ENCODE results near the gene ARHGEF3. TPM values are rescaled to one million over a fixed set of nuclear protein-coding genes. Genes with fewer than 3 reads are reported as not detected.

The ARHGEF3 gene
- total and polyA plus RNA-seq, 9 donors, result 23.5 to 48.2 (median 39.5) TPM

- intact Hi-C loops (cut with DNase I), result no loop called here
- Histone ChIP-seq H3K36me3 (no peaks in the 10 kb centered on the region), H3K4me1 (ENCODE audit: insufficient read depth) (peaks cover 13% of the 10 kb centered on the region), H3K27ac (no peak overlapping the region), H3K4me3 (no peak overlapping the region), H3K27me3 (no peaks in the 10 kb centered on the region), H3K9me3 (no peaks in the 10 kb centered on the region)
- no peak for DNase-seq
- 63 to 75% (median 75%) methylated on average over 2 of the region's 2 CpGs for WGBS, 3 donors
- TF ChIP-seq EP300 (IDR thresholded peaks at IDR 0.05), result no peak
- TF ChIP-seq POLR2A (IDR thresholded peaks at IDR 0.05), result no peak
- TF ChIP-seq CTCF (IDR thresholded peaks at IDR 0.05), result no peak
These were observed 18.8 kb downstream of the ARHGEF3 start for GRCh38 chr3:56782906-56783305.

- no peak for TF ChIP-seq EP300 (IDR thresholded peaks at IDR 0.05)
- TF ChIP-seq POLR2A (IDR thresholded peaks at IDR 0.05), result no peak
- TF ChIP-seq CTCF (IDR thresholded peaks at IDR 0.05), result no peak
- H3K27ac ChIP-seq, result no peak overlapping the region
- 71 to 81% (median 76%) methylated on average over 4 of the region's 4 CpGs for WGBS, 3 donors
- no peaks in the 10 kb centered on the region for H3K27me3 ChIP-seq
- H3K4me3 ChIP-seq, result no peak overlapping the region
- no peak for DNase-seq
- intact Hi-C loops (cut with DNase I), result no loop called here
- peaks cover 13% of the 10 kb centered on the region for H3K4me1 ChIP-seq (ENCODE audit: insufficient read depth)
- H3K36me3 ChIP-seq, result no peaks in the 10 kb centered on the region
- no peaks in the 10 kb centered on the region for H3K9me3 ChIP-seq
These were observed 19.5 kb downstream of the ARHGEF3 start for GRCh38 chr3:56782215-56782614.

GRCh38 chr3:56781762-56782161 is 20.0 kb downstream of the ARHGEF3 start:
- Histone ChIP-seq H3K27me3 (no peaks in the 10 kb centered on the region), H3K4me1 (ENCODE audit: insufficient read depth) (peaks cover 10% of the 10 kb centered on the region), H3K9me3 (no peaks in the 10 kb centered on the region), H3K27ac (no peak overlapping the region), H3K4me3 (no peak overlapping the region), H3K36me3 (no peaks in the 10 kb centered on the region)
- TF ChIP-seq CTCF (IDR thresholded peaks at IDR 0.05) (no peak), POLR2A (IDR thresholded peaks at IDR 0.05) (no peak), EP300 (IDR thresholded peaks at IDR 0.05) (no peak)
- intact Hi-C loops (cut with DNase I), result no loop called here
- no peak for DNase-seq
- WGBS, 3 donors, result 93 to 100% (median 99%) methylated on average over 2 of the region's 2 CpGs

DNA sequence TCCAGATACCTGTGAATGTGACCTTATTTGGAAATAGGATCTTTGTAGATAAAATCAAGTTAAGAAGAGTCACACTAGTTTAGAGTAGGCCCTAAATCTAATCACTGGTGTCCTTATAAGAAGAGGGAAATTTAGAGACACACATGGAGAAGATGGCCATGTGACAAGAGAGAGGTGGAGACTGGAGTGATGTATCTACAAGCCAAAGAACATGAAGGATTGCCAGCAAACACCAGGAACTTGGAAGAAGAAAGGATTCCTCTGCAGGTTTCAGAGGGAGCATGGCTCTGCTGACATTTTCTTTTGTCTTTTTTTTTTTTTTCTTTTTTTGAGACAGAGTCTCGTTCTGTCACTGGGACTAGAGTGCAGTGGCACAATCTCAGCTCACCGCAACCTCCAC is 20.8 kb downstream of the ARHGEF3 start:
- 91 to 100% (median 98%) methylated on average over 2 of the region's 2 CpGs for WGBS, 3 donors
- Histone ChIP-seq H3K27me3 (no peaks in the 10 kb centered on the region), H3K4me3 (no peak overlapping the region), H3K9me3 (no peaks in the 10 kb centered on the region), H3K4me1 (ENCODE audit: insufficient read depth) (peaks cover 10% of the 10 kb centered on the region), H3K27ac (no peak overlapping the region), H3K36me3 (no peaks in the 10 kb centered on the region)
- TF ChIP-seq EP300 (IDR thresholded peaks at IDR 0.05) (no peak), POLR2A (IDR thresholded peaks at IDR 0.05) (no peak), CTCF (IDR thresholded peaks at IDR 0.05) (no peak)
- no peak for DNase-seq
- intact Hi-C loops (cut with DNase I), result no loop called here

GRCh38 chr3:56778893-56779292 is 22.9 kb downstream of the ARHGEF3 start:
- Histone ChIP-seq H3K27me3 (no peaks in the 10 kb centered on the region), H3K4me1 (ENCODE audit: insufficient read depth) (peaks cover 10% of the 10 kb centered on the region), H3K27ac (no peak overlapping the region), H3K36me3 (no peaks in the 10 kb centered on the region), H3K4me3 (no peak overlapping the region), H3K9me3 (no peaks in the 10 kb centered on the region)
- no peak for TF ChIP-seq EP300 (IDR thresholded peaks at IDR 0.05)
- TF ChIP-seq CTCF (IDR thresholded peaks at IDR 0.05), result no peak
- TF ChIP-seq POLR2A (IDR thresholded peaks at IDR 0.05), result no peak
- DNase-seq, result no peak
- intact Hi-C loops (cut with DNase I), result no loop called here
- 89 to 100% (median 93%) methylated on average over 2 of the region's 2 CpGs for WGBS, 3 donors

All from ovary (tissue), 9 donors.